Natural killer cell (primary cell): ENCODE results near the gene FLVCR1. TPM values are rescaled to one million over a fixed set of nuclear protein-coding genes. Genes with fewer than 3 reads are reported as not detected.
"Not testable (repeated sequence)": the region's sequence is repeated elsewhere in the genome, so short reads cannot be mapped to it uniquely, and the experiment has no call there.

ENCODE experiments used
- ATAC-seq, 3 donors: fragments of 150-1000 bp in 2 of 3; fragments of 200-7000 bp in 1 of 3; cut with Tn5 transposase; 1 replicate in 1 of 3; 2 replicates in 2 of 3; pipeline ENCODE4 v1.10.0; 2021; ENCODE audit warnings: mild to moderate bottlenecking in 2 of 3, moderate library complexity in 2 of 3
- DNase-seq, 2 donors: peaks; one replicate each; pipeline versions ENCODE4 v3.0.0 to v3.0.0-alpha.2; 2013 to 2021; ENCODE audit warnings: mixed read lengths in 1 of 2
- H3K27ac ChIP-seq: one replicate; pipeline ENCODE4 v1.5.1; 2013; ENCODE audit warnings: mild to moderate bottlenecking, low read length
- H3K27me3 ChIP-seq: one replicate; pipeline ENCODE4 v1.6.1; 2013; ENCODE audit warnings: low read length; ENCODE audit not compliant: control insufficient read depth, insufficient read depth
- H3K36me3 ChIP-seq: one replicate; pipeline ENCODE4 v1.6.1; 2013; ENCODE audit warnings: low read length; ENCODE audit not compliant: control insufficient read depth, insufficient read depth
- H3K4me1 ChIP-seq: one replicate; pipeline ENCODE4 v1.6.1; 2013; ENCODE audit warnings: low read length; ENCODE audit not compliant: control insufficient read depth, insufficient read depth
- H3K4me3 ChIP-seq: one replicate; pipeline ENCODE4 v1.5.1; 2013; ENCODE audit warnings: low read length
- H3K9me3 ChIP-seq: one replicate; pipeline ENCODE4 v1.6.1; 2013; ENCODE audit warnings: low read length; ENCODE audit not compliant: control insufficient read depth, insufficient read depth
- H3K27ac Mint-ChIP-seq, 2 donors: one replicate each; pipeline ENCODE4 v1.8.0; 2022; ENCODE audit warnings: mild to moderate bottlenecking in 2 of 2, mixed read lengths in 2 of 2, moderate library complexity in 1 of 2
- H3K27me3 Mint-ChIP-seq, 2 donors: one replicate each; pipeline ENCODE4 v1.8.0; 2022; ENCODE audit warnings: low read depth in 2 of 2, mixed read lengths in 2 of 2
- H3K36me3 Mint-ChIP-seq: one replicate; pipeline ENCODE4 v1.8.0; 2022; ENCODE audit warnings: mixed read lengths
- H3K4me1 Mint-ChIP-seq, 2 donors: one replicate each; pipeline ENCODE4 v1.8.0; 2022; ENCODE audit warnings: mixed read lengths in 2 of 2
- H3K4me3 Mint-ChIP-seq: one replicate; pipeline ENCODE4 v1.8.0; 2022; ENCODE audit warnings: mild to moderate bottlenecking, moderate library complexity, mixed read lengths
- H3K9me3 Mint-ChIP-seq, 2 donors: one replicate each; pipeline ENCODE4 v1.8.0; 2022; ENCODE audit warnings: mixed read lengths in 2 of 2
- WGBS: methylation state at CpG from one replicate; pipeline ENCODE4 v1.1.7; 2013; ENCODE audit warnings: missing lambda C conversion rate; ENCODE audit not compliant: insufficient coverage; 5-methylcytosine and 5-hydroxymethylcytosine counted together
- intact Hi-C: fragments of 100-400 bp; cut with micrococcal nuclease; formaldehyde crosslinking; loops from one replicate; pipeline ENCODE4 v1.14.2; 2022
- total RNA-seq, 4 donors: library from RNA; stranded (reverse); fragments of 120-200 nt in 1 of 4; gene quantifications; one replicate each; pipeline versions ENCODE4 v1.2.3 to v1.2.4, GENCODE V29; 2013 to 2022
- TF ChIP-seq, protein P1 (sequence below): fragments of 200-600 bp; IDR thresholded peaks from one replicate; pipeline ENCODE4 v1.8.0; 2022; ENCODE audit warnings: antibody characterized with exemption

The FLVCR1 gene
- total RNA-seq, 3 donors from 2014 or later (not counting 1 experiment from before 2014, with no cell fraction given), result 8.1 to 15.0 (median 11.4) TPM

DNA sequence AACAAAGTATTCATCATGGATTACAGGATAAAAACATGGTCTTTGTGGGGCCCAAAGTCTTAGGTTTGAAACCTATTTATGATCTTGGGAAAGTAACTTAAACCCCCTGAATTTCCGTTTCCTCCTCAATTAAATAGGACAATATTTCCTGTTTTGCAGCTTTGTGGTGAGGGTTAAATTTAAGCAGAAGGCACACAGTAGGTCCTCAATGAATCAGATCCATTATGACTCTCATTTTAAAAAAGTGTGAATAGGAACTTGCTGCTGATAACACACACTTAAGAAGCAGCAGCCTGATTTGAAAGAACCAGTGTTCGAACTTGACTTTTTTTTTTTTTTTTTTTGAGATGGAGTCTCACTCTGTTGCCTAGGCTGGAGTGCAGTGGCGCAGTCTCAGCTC lies 50.9 kb downstream of the FLVCR1 start:
- intact Hi-C loops, result no loop called here
- Histone ChIP-seq H3K4me1 (no peaks in the 10 kb centered on the region), H3K27me3 (no peaks in the 10 kb centered on the region), H3K9me3 (no peaks in the 10 kb centered on the region), H3K4me3 (no peak overlapping the region), H3K36me3 (no peaks in the 10 kb centered on the region), H3K27ac (no peak overlapping the region)
- Mint-ChIP-seq H3K4me3 (no peak overlapping the region), H3K9me3 (no peaks in the 10 kb centered on the region), H3K4me1 (no peaks in the 10 kb centered on the region), H3K36me3 (no peaks in the 10 kb centered on the region), H3K27me3 (peaks cover 0 to 1% of the 10 kb centered on the region in 2 donors), H3K27ac (no peak overlapping the region)
- TF ChIP-seq, protein P1, sequence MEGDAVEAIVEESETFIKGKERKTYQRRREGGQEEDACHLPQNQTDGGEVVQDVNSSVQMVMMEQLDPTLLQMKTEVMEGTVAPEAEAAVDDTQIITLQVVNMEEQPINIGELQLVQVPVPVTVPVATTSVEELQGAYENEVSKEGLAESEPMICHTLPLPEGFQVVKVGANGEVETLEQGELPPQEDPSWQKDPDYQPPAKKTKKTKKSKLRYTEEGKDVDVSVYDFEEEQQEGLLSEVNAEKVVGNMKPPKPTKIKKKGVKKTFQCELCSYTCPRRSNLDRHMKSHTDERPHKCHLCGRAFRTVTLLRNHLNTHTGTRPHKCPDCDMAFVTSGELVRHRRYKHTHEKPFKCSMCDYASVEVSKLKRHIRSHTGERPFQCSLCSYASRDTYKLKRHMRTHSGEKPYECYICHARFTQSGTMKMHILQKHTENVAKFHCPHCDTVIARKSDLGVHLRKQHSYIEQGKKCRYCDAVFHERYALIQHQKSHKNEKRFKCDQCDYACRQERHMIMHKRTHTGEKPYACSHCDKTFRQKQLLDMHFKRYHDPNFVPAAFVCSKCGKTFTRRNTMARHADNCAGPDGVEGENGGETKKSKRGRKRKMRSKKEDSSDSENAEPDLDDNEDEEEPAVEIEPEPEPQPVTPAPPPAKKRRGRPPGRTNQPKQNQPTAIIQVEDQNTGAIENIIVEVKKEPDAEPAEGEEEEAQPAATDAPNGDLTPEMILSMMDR, result no peak
- no peak for ATAC-seq
- WGBS, result 80% methylated on average over 2 of the region's 3 CpGs
- DNase-seq, result no peak

DNA sequence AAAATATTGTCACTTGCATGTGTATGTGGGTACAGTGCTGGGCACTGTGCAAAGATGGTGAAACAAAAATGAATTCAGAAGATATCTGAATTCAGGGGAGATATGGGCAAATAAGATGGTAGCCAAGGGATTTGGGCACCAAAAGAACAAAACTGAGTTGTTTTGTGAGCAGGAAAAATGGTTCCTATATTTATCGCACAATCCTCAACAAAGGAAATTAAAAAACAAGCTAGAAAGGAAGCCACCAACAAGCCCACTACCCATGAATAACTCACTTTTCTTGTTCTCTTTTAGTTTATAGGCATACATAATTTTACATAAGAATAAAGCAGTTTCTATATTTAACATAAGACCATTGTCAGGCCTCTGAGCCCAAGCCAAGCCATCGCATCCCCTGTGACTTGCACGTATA lies 51.6 kb downstream of the FLVCR1 start:
- H3K36me3 ChIP-seq, result no peaks in the 10 kb centered on the region
- no CpG with 5 or more reads among the region's 3 CpGs for WGBS
- Mint-ChIP-seq H3K27ac (no peak overlapping the region), H3K9me3 (no peaks in the 10 kb centered on the region), H3K27me3 (no peaks in the 10 kb centered on the region), H3K4me1 (no peaks in the 10 kb centered on the region), H3K4me3 (no peak overlapping the region), H3K36me3 (no peaks in the 10 kb centered on the region)
- ATAC-seq, result no peak
- no peaks in the 10 kb centered on the region for H3K4me1 ChIP-seq
- intact Hi-C loops, result no loop called here
- TF ChIP-seq, protein P1, result no peak
- no peak overlapping the region for H3K4me3 ChIP-seq
- no peaks in the 10 kb centered on the region for H3K9me3 ChIP-seq
- DNase-seq, result no peak
- no peak overlapping the region for H3K27ac ChIP-seq
- no peaks in the 10 kb centered on the region for H3K27me3 ChIP-seq

DNA sequence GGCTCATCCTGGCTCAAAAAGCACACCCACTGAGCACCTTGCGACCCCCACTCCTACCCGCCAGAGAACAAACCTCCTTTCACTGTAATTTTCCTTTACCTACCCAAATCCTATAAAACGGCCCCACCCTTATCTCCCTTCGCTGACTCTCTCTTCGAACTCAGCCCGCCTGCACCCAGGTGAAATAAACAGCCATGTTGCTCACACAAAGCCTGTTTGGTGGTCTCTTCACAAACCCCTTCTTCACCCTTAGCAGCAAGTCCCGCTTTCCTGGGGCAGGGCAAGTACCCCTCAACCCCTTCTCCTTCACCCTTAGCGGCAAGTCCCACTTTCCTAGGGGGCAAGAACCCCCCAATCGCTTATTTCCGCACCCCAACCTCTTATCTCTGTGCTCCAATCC lies 52.1 kb downstream of the FLVCR1 start:
- H3K27me3 Mint-ChIP-seq, H3K36me3 ChIP-seq, H3K4me3 Mint-ChIP-seq, intact Hi-C loops, H3K4me3 ChIP-seq, H3K27ac ChIP-seq, H3K9me3 ChIP-seq, H3K4me1 ChIP-seq, ATAC-seq, H3K27ac Mint-ChIP-seq, H3K27me3 ChIP-seq, DNase-seq, H3K36me3 Mint-ChIP-seq, H3K4me1 Mint-ChIP-seq, H3K9me3 Mint-ChIP-seq: not testable (repeated sequence)
- 83% methylated on average over 7 of the region's 10 CpGs for WGBS

DNA sequence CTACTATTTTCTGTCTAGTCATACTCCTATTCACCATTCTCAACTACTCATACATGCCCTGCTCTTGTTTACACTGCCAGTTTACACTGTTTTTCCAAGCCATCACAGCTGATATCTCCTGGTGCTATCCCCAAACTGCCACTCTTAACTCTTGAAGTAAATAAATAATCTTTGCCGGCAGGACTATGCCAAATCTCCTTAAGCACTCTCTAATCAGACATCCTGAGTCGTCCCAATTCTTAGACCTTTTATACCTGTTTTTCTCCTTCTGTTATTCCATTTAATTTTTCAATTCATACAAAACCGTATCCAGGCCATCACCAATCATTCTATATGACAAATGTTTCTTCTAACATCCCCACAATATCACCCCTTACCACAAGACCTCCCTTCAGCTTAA lies 55.6 kb downstream of the FLVCR1 start:
- H3K4me3 Mint-ChIP-seq, H3K36me3 ChIP-seq, ATAC-seq, H3K9me3 Mint-ChIP-seq, H3K4me3 ChIP-seq, H3K27ac Mint-ChIP-seq, H3K36me3 Mint-ChIP-seq, H3K27me3 ChIP-seq, H3K4me1 ChIP-seq, H3K4me1 Mint-ChIP-seq, H3K9me3 ChIP-seq, intact Hi-C loops, DNase-seq, H3K27ac ChIP-seq: not testable (repeated sequence)
- peaks cover 11 to 19% of the 10 kb centered on the region in 2 donors for H3K27me3 Mint-ChIP-seq
- no CpG with 5 or more reads among the region's 3 CpGs for WGBS

DNA sequence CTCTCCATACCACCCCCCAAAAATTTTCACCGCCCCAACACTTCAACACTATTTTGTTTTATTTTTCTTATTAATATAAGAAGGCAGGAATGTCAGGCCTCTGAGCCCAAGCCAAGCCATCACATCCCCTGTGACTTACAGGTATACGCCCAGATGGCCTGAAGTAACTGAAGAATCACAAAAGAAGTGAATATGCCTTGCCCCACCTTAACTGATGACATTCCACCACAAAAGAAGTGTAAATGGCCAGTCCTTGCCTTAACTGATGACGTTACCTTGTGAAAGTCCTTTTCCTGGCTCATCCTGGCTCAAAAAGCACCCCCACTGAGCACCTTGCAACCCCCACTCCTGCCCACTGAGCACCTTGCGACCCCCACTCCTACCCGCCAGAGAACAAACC lies 56.0 kb downstream of the FLVCR1 start:
- H3K27me3 ChIP-seq, H3K4me3 ChIP-seq, intact Hi-C loops, H3K27ac ChIP-seq, H3K4me1 Mint-ChIP-seq, H3K27ac Mint-ChIP-seq, ATAC-seq, H3K4me3 Mint-ChIP-seq, H3K4me1 ChIP-seq, H3K36me3 Mint-ChIP-seq, H3K9me3 ChIP-seq, H3K9me3 Mint-ChIP-seq, DNase-seq, H3K36me3 ChIP-seq: not testable (repeated sequence)
- peaks cover 11 to 21% of the 10 kb centered on the region in 2 donors for H3K27me3 Mint-ChIP-seq
- 88% methylated on average over 1 of the region's 5 CpGs for WGBS
